H1 (cell line): ENCODE measurements around the gene BCL2L11. TPM values are rescaled to one million over a fixed set of nuclear protein-coding genes. Genes with fewer than 3 reads are reported as not detected.

Source experiments
- CTCF ChIA-PET: fragments of 300-600 bp; sonication (Branson Sonifier 250); formaldehyde crosslinking; loops from one replicate; lab custom pipeline; 2021; ENCODE audit not compliant: partially characterized antibody; lab: Charles Lee
- POLR2A ChIA-PET: fragments of 300-600 bp; sonication (Branson Sonifier 250); formaldehyde crosslinking; loops from one replicate; lab custom pipeline; 2021; ENCODE audit warnings: inconsistent platforms; ENCODE audit not compliant: partially characterized antibody; lab: Charles Lee
- DNase-seq, 2 experiments: peaks; one replicate each; pipeline versions ENCODE4 v3.0.0 to v3.0.0-alpha.2; 2010 to 2022; ENCODE audit warnings: low spot score in 2 of 2, low read depth in 1 of 2, mixed read lengths in 1 of 2
- FAIRE-seq: peaks from 2 replicates; lab custom pipeline; 2011; peaks lifted over from hg19 to GRCh38; lab: Jason Lieb, UNC
- H2AFZ ChIP-seq: 2 replicates; pipeline ENCODE4 v1.8.1; 2012; ENCODE audit warnings: low read length, inconsistent platforms
- H2AK5ac ChIP-seq: 2 replicates; pipeline ENCODE4 v1.6.1; 2013; ENCODE audit warnings: low read depth, low read length
- H2BK120ac ChIP-seq: replicated peaks from 2 replicates; pipeline ENCODE3; 2013; ENCODE audit warnings: low read depth, low read length, inconsistent platforms
- H2BK12ac ChIP-seq: 2 replicates; pipeline ENCODE4 v1.6.1; 2013; ENCODE audit warnings: low read depth, low read length
- H2BK15ac ChIP-seq: 2 replicates; pipeline ENCODE4 v1.6.1; 2013; ENCODE audit warnings: low read length
- H2BK20ac ChIP-seq: 2 replicates; pipeline ENCODE4 v1.6.1; 2013; ENCODE audit warnings: low read length
- H2BK5ac ChIP-seq: 2 replicates; pipeline ENCODE4 v1.6.1; 2013; ENCODE audit warnings: low read depth, low read length
- H3K14ac ChIP-seq: 2 replicates; pipeline ENCODE4 v1.6.1; 2013; ENCODE audit warnings: inconsistent platforms; ENCODE audit not compliant: insufficient read length
- H3K18ac ChIP-seq: 2 replicates; pipeline ENCODE4 v1.6.1; 2013; ENCODE audit warnings: low read length; ENCODE audit errors: extremely low read depth
- H3K23ac ChIP-seq: 2 replicates; pipeline ENCODE4 v1.6.1; 2013; ENCODE audit warnings: inconsistent platforms; ENCODE audit not compliant: insufficient read length
- H3K23me2 ChIP-seq: 2 replicates; pipeline ENCODE4 v1.6.1; 2013; ENCODE audit warnings: low read depth, low read length
- H3K27ac ChIP-seq: 2 replicates; pipeline ENCODE4 v1.6.1; 2011; ENCODE audit warnings: low read depth, low read length, inconsistent platforms
- H3K27me3 ChIP-seq, 4 experiments: replicated peaks in 1 of 4; 1 replicate in 1 of 4; 2 replicates in 3 of 4; pipeline versions ENCODE4 v1.6.1 to v1.8.1; 2011 to 2013; ENCODE audit warnings: low read length in 3 of 4, mild to moderate bottlenecking in 3 of 4, inconsistent platforms in 2 of 4, mixed read lengths in 2 of 4, moderate library complexity in 1 of 4; ENCODE audit not compliant: control insufficient read depth in 3 of 4, insufficient read depth in 3 of 4; ENCODE audit errors: extremely low read depth in 1 of 4
- H3K36me3 ChIP-seq, 4 experiments: 2 replicates each; pipeline versions ENCODE4 v1.6.1 to v1.8.1; 2011 to 2013; ENCODE audit warnings: mild to moderate bottlenecking in 4 of 4, low read length in 3 of 4, moderate library complexity in 2 of 4, control low read depth in 1 of 4, inconsistent platforms in 1 of 4; ENCODE audit not compliant: insufficient read depth in 4 of 4, control insufficient read depth in 2 of 4
- H3K4ac ChIP-seq: replicated peaks from 2 replicates; pipeline ENCODE3; 2013; ENCODE audit warnings: low read length, low read depth, mixed read lengths, inconsistent platforms; ENCODE audit not compliant: insufficient read length
- H3K4me1 ChIP-seq, 4 experiments: replicated peaks in 1 of 4; 1 replicate in 1 of 4; 2 replicates in 3 of 4; pipeline versions ENCODE4 v1.6.1 to v1.8.1; 2011 to 2013; ENCODE audit warnings: low read length in 3 of 4, inconsistent platforms in 2 of 4, mixed read lengths in 1 of 4; ENCODE audit not compliant: insufficient read depth in 4 of 4, control insufficient read depth in 3 of 4
- H3K4me2 ChIP-seq, 2 experiments: 2 replicates each; pipeline versions ENCODE4 v1.6.1 to v1.8.1; 2011 to 2013; ENCODE audit warnings: low read depth in 2 of 2, low read length in 2 of 2, control low read depth in 1 of 2, inconsistent platforms in 1 of 2, mild to moderate bottlenecking in 1 of 2; ENCODE audit not compliant: insufficient read depth in 1 of 2
- H3K4me3 ChIP-seq, 4 experiments: fragments of 200-600, 300-600 bp in 1 of 4; sonication (generic), shearing (Covaris generic), sonication (Bioruptor Twin) in 1 of 4; 2 replicates each; pipeline versions ENCODE4 v1.5.1 to v1.8.1; 2011 to 2016; ENCODE audit warnings: low read length in 4 of 4, low read depth in 3 of 4, control low read depth in 2 of 4, inconsistent platforms in 2 of 4, mild to moderate bottlenecking in 2 of 4, mixed read lengths in 1 of 4, moderate library complexity in 1 of 4; ENCODE audit not compliant: insufficient read depth in 2 of 4; ENCODE audit errors: extremely low read depth in 1 of 4
- H3K56ac ChIP-seq: replicated peaks from 2 replicates; pipeline ENCODE3; 2013; ENCODE audit warnings: low read depth, mild to moderate bottlenecking, mixed read lengths, low read length, inconsistent platforms; ENCODE audit not compliant: insufficient read length
- H3K79me1 ChIP-seq: 2 replicates; pipeline ENCODE4 v1.6.1; 2013; ENCODE audit warnings: low read depth, low read length, control low read depth
- H3K79me2 ChIP-seq, 2 experiments: 2 replicates each; pipeline versions ENCODE4 v1.6.1 to v1.8.1; 2012 to 2013; ENCODE audit warnings: low read length in 2 of 2, mild to moderate bottlenecking in 2 of 2, inconsistent platforms in 1 of 2; ENCODE audit not compliant: insufficient read depth in 2 of 2, control insufficient read depth in 1 of 2
- H3K9ac ChIP-seq, 4 experiments: replicated peaks in 1 of 4; 1 replicate in 1 of 4; 2 replicates in 3 of 4; pipeline versions ENCODE4 v1.6.1 to v1.8.1; 2011 to 2013; ENCODE audit warnings: low read depth in 3 of 4, low read length in 3 of 4, control low read depth in 2 of 4, mild to moderate bottlenecking in 2 of 4, moderate library complexity in 2 of 4, inconsistent platforms in 1 of 4; ENCODE audit errors: extremely low read depth in 1 of 4
- H3K9me3 ChIP-seq, 2 experiments: 2 replicates each; pipeline versions ENCODE4 v1.6.1 to v1.8.1; 2012 to 2013; ENCODE audit warnings: mild to moderate bottlenecking in 2 of 2, moderate library complexity in 2 of 2, control low read depth in 1 of 2, inconsistent platforms in 1 of 2, low read depth in 1 of 2, low read length in 1 of 2, mixed read lengths in 1 of 2; ENCODE audit not compliant: insufficient read depth in 2 of 2
- H4K20me1 ChIP-seq, 2 experiments: replicated peaks in 1 of 2; 2 replicates each; pipeline versions ENCODE3 to v1.8.1; 2011 to 2013; ENCODE audit warnings: inconsistent platforms in 2 of 2, low read length in 2 of 2, mild to moderate bottlenecking in 1 of 2; ENCODE audit not compliant: insufficient read depth in 2 of 2, control insufficient read depth in 1 of 2
- H4K5ac ChIP-seq: 2 replicates; pipeline ENCODE4 v1.6.1; 2013; ENCODE audit warnings: low read length, low read depth, mixed read lengths, inconsistent platforms; ENCODE audit not compliant: insufficient read length
- H4K8ac ChIP-seq: 2 replicates; pipeline ENCODE4 v1.8.0; 2013; ENCODE audit warnings: mild to moderate bottlenecking, moderate library complexity, low read length, inconsistent platforms; ENCODE audit not compliant: insufficient read depth; ENCODE audit errors: extremely low read depth
- H4K91ac ChIP-seq: replicated peaks from 2 replicates; pipeline ENCODE3; 2013; ENCODE audit warnings: low read length, mixed read lengths, inconsistent platforms; ENCODE audit not compliant: insufficient read length
- KDM4A ChIP-seq: IDR thresholded peaks from one replicate; pipeline ENCODE4 v1.7.1; 2012; ENCODE audit warnings: low read depth, mild to moderate bottlenecking, moderate library complexity, low read length, inconsistent platforms; ENCODE audit not compliant: severe bottlenecking
- RFX5 ChIP-seq: IDR thresholded peaks from 2 replicates; pipeline ENCODE4 v1.6.1; 2011; ENCODE audit warnings: low read depth, low read length, improper control_type of control experiment, borderline replicate concordance
- WGBS, 2 experiments: shearing (Covaris generic) in 1 of 2; methylation state at CpG; one replicate each; pipeline versions ENCODE4 v1.1.6 to v1.1.7; 2013 to 2015; ENCODE audit warnings: low lambda C conversion rate in 2 of 2, mixed read lengths in 2 of 2, inconsistent platforms in 1 of 2, low coverage in 1 of 2, missing lambda C conversion rate in 1 of 2; ENCODE audit not compliant: insufficient replicate concordance in 2 of 2, insufficient coverage in 1 of 2, insufficient read length in 1 of 2; ENCODE audit errors: extremely low coverage in 1 of 2, missing lambda C conversion rate in 1 of 2; 5-methylcytosine and 5-hydroxymethylcytosine counted together
- polyA plus RNA-seq, 7 experiments: library from polyadenylated mRNA; depleted of rRNA in 3 of 7; stranded (reverse) in 5 of 7; unstranded in 2 of 7; fragments of >200 nt in 5 of 7; fragments of 200-250 nt in 2 of 7; gene quantifications; 1 replicate in 5 of 7; 2 replicates in 1 of 7; 4 replicates in 1 of 7; pipeline versions ENCODE4 v1.2.1 to v1.2.3, GENCODE V29; 2011 to 2013; ENCODE audit warnings: missing spikeins in 2 of 7, mixed read lengths in 2 of 7
- total RNA-seq: library from RNA; stranded (reverse); fragmentation: NEBNext Ultra II Directional; extraction: Animal tissue kit (Norgen Biotek cat#: 25700); gene quantifications from 2 replicates; pipeline ENCODE4 v1.2.1, GENCODE V29; 2021
- TF ChIP-seq, protein P1 (sequence below): IDR thresholded peaks from 2 replicates; pipeline ENCODE4 v1.6.1; 2012; ENCODE audit warnings: inconsistent platforms

BCL2L11 gene
- total and polyA plus RNA-seq, 2 of the 8 experiments (the other 6 are each of a cell fraction or from before 2014, with no cell fraction given), result 7.5 to 22.9 TPM

DNA sequence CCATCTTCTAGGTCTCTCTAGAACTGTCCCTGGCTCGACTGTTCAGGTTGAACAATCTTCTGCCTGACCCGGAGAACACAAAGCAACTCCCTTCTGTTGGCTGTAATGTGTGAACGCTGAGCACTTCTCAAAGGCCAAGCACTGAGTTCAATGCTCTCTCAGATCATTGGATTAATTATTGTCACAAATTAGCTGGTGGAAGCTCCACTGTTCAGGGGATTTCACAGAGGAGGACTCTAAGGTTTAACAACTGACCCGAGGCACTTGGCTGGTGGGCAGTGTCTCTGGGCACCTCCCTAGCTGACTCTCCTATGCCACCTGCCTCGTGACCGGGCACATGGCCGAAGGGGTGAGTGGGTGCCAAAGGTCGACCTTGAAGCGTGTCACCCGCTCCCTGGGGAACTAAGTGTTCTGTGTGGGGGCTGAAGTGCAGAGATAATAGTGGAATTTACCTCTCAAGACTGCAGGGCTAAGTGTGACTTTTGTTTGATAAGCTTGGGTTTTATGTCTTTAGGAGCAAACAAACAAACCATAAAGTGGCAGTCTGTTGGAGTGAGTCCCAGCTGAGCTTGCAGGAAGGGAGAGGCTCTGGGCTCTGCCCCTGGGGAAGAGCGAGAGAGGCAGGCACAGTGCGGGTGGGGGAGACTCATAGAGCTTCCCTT lies 64.8 kb downstream of the BCL2L11 start:
- 82% methylated on average over 12 of the region's 12 CpGs; no CpG with 5 or more reads in 1 of the 2 experiments for WGBS, 2 experiments
- no peak overlapping the region for H3K18ac ChIP-seq
- H2BK15ac ChIP-seq, result no peak overlapping the region
- ChIA-PET CTCF (interaction anchor here (0.6 to 4.3 kb wide), 9 partner anchors 9 to 68 kb away, joined by 3 to 28 read pairs (median 5); no protein-coding TSS in a partner anchor), POLR2A (interaction anchor here (1.0 kb wide), 1 partner anchor 16 kb away, joined by 4 read pairs; no protein-coding TSS in a partner anchor)
- FAIRE-seq (no peak), DNase-seq (no peak)
- H3K79me2 ChIP-seq, result no peaks in the 10 kb centered on the region
- H2BK20ac ChIP-seq, result no peak overlapping the region
- H3K14ac ChIP-seq, result no peak overlapping the region
- TF ChIP-seq KDM4A, result no peak
- TF ChIP-seq, protein P1, sequence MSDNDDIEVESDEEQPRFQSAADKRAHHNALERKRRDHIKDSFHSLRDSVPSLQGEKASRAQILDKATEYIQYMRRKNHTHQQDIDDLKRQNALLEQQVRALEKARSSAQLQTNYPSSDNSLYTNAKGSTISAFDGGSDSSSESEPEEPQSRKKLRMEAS, result no peak
- TF ChIP-seq RFX5, result no peak
- H3K36me3 ChIP-seq, result no peaks in the 10 kb centered on the region
- no peaks in the 10 kb centered on the region for H4K20me1 ChIP-seq
- no peaks in the 10 kb centered on the region; the same call in 1 of the 2 replicates for H3K79me1 ChIP-seq
- no peak overlapping the region for H3K4ac ChIP-seq
- no peak overlapping the region for H2BK120ac ChIP-seq
- no peak overlapping the region for H2BK5ac ChIP-seq
- H3K9ac ChIP-seq, result no peak overlapping the region
- no peak overlapping the region for H3K23ac ChIP-seq
- H2AK5ac ChIP-seq, result no peak overlapping the region
- H4K8ac ChIP-seq, result no peak overlapping the region
- no peak overlapping the region for H3K4me2 ChIP-seq
- no peak overlapping the region for H3K27ac ChIP-seq
- no peak overlapping the region for H2BK12ac ChIP-seq
- no peaks in the 10 kb centered on the region for H3K27me3 ChIP-seq
- no peaks in the 10 kb centered on the region for H3K9me3 ChIP-seq
- H4K5ac ChIP-seq, result no peak overlapping the region
- no peak overlapping the region for H3K4me3 ChIP-seq
- no peak overlapping the region for H2AFZ ChIP-seq
- H3K23me2 ChIP-seq, result no peaks in the 10 kb centered on the region; the same call in 1 of the 2 replicates
- H3K4me1 ChIP-seq, result no peaks in the 10 kb centered on the region; a peak in 1 of 7 replicates
- no peak overlapping the region for H3K56ac ChIP-seq
- H4K91ac ChIP-seq, result no peak overlapping the region
